GM10847 (cell line): ENCODE measurements around the gene DBNDD1.

Source experiments
- POLR2A ChIP-seq: IDR thresholded peaks from 2 replicates; pipeline ENCODE4 v1.6.1; 2011; ENCODE audit not compliant: insufficient read length; ENCODE audit errors: extremely low read depth

Gene DBNDD1

GRCh38 chr16:90020838-90021382 lies 1.7 kb upstream of the DBNDD1 start:
- no peak for TF ChIP-seq POLR2A

- no peak for TF ChIP-seq POLR2A
These were observed 1.1 kb upstream of the DBNDD1 start for GRCh38 chr16:90020260-90020837.

- TF ChIP-seq POLR2A: no peak
These were observed 445 bp upstream of the DBNDD1 start for GRCh38 chr16:90019543-90020259.

- no peak for TF ChIP-seq POLR2A
These were observed 982 bp downstream of the DBNDD1 start for GRCh38 chr16:90018297-90018651.

GRCh38 chr16:90016339-90016950 lies 2.8 kb downstream of the DBNDD1 start:
- TF ChIP-seq POLR2A: no peak

GRCh38 chr16:90015586-90016338 lies 3.5 kb downstream of the DBNDD1 start:
- TF ChIP-seq POLR2A: no peak

GRCh38 chr16:90012991-90013745 lies 6.1 kb downstream of the DBNDD1 start:
- TF ChIP-seq POLR2A: no peak

GRCh38 chr16:90011908-90012501 lies 7.3 kb downstream of the DBNDD1 start:
- TF ChIP-seq POLR2A: no peak

GRCh38 chr16:90011508-90011819 lies 7.8 kb downstream of the DBNDD1 start:
- no peak for TF ChIP-seq POLR2A

- no peak for TF ChIP-seq POLR2A
These were observed 8.4 kb downstream of the DBNDD1 start for GRCh38 chr16:90010676-90011507.

- no peak for TF ChIP-seq POLR2A
These were observed 9.9 kb downstream of the DBNDD1 start for GRCh38 chr16:90009172-90009899.

- TF ChIP-seq POLR2A: no peak
These were observed 10.5 kb downstream of the DBNDD1 start for GRCh38 chr16:90008708-90009145.

GRCh38 chr16:90007015-90007414 lies 12.2 kb downstream of the DBNDD1 start:
- TF ChIP-seq POLR2A: no peak
